Left lung (tissue), 10 donors: ENCODE data around the gene CHRM4. TPM values are rescaled to one million over a fixed set of nuclear protein-coding genes. Genes with fewer than 3 reads are reported as not detected.
A peak's percentile ranks its signal among the peaks of the same experiment; 100 is the strongest.

Experiments used
- ATAC-seq: fragments of 200-7000 bp; cut with Tn5 transposase; one replicate; pipeline ENCODE4 v1.9.1; 2020; ENCODE audit warnings: moderate library complexity
- DNase-seq, 4 donors: peaks; one replicate each; pipeline ENCODE4 v3.0.0-alpha.2; 2013 to 2020
- H3K27ac ChIP-seq, 2 donors: fragments of 200-600 bp; sonication (generic) in 1 of 2; one replicate each; pipeline versions ENCODE4 v1.5.0 to v1.8.0; 2020 to 2021
- H3K27me3 ChIP-seq, 2 donors: fragments of 200-600 bp; sonication (generic) in 1 of 2; one replicate each; pipeline versions ENCODE4 v1.5.0 to v1.8.0; 2020 to 2021
- H3K36me3 ChIP-seq, 2 donors: fragments of 200-600 bp; sonication (generic) in 1 of 2; one replicate each; pipeline versions ENCODE4 v1.5.0 to v1.8.0; 2020 to 2021
- H3K4me1 ChIP-seq, 2 donors: fragments of 200-600 bp; one replicate each; pipeline ENCODE4 v1.8.0; 2021
- H3K4me3 ChIP-seq, 2 donors: fragments of 200-600 bp; sonication (generic) in 1 of 2; one replicate each; pipeline versions ENCODE4 v1.5.0 to v1.8.0; 2020 to 2021; ENCODE audit warnings: mild to moderate bottlenecking in 1 of 2
- H3K9me3 ChIP-seq, 2 donors: fragments of 200-600 bp; sonication (generic) in 1 of 2; one replicate each; pipeline versions ENCODE4 v1.5.0 to v1.8.0; 2020 to 2021
- CTCF ChIP-seq, 2 donors: fragments of 200-600 bp; sonication (generic) in 1 of 2; IDR thresholded peaks; one replicate each; pipeline versions ENCODE4 v1.5.0 to v1.8.0; 2021; ENCODE audit warnings: antibody characterized with exemption in 2 of 2
- intact Hi-C, 2 donors: fragments of 100-400 bp; cut with DNase I; formaldehyde crosslinking; loops; one replicate each; pipeline versions ENCODE4 v1.11.2 to v1.14.2; 2022
- polyA plus RNA-seq, 6 donors: library from polyadenylated mRNA; unstranded; fragments of 120-200 nt; gene quantifications; one replicate each; pipeline ENCODE4 v1.2.1, GENCODE V29; 2013; ENCODE audit not compliant: insufficient read length in 6 of 6
- total RNA-seq, 2 donors: library from RNA; stranded (reverse); fragmentation: NEBNext Ultra II Directional; extraction: Animal tissue kit (Norgen Biotek cat#: 25700); gene quantifications; one replicate each; pipeline ENCODE4 v1.2.1, GENCODE V29; 2021
- donor health status: DM: no; HTN: yes; CAD: no.
- donor health status: DM: no; HTN: no; CAD: no.

Gene CHRM4
- total and polyA plus RNA-seq, 8 donors = 0.10 to 0.21 (median 0.14) TPM; not detected in 3

GRCh38 chr11:46404476-46405017 is 13.0 kb upstream of the CHRM4 start:
- ATAC-seq (no peak), DNase-seq (no peak)
- H3K36me3 ChIP-seq = peaks cover 0 to 83% of the 10 kb centered on the region in 2 donors
- no peak overlapping the region for H3K27ac ChIP-seq
- intact Hi-C loops = no loop called here
- H3K27me3 ChIP-seq = no peaks in the 10 kb centered on the region
- no peaks in the 10 kb centered on the region for H3K9me3 ChIP-seq
- no peaks in the 10 kb centered on the region for H3K4me1 ChIP-seq
- no peak for TF ChIP-seq CTCF (IDR thresholded peaks at IDR 0.05)
- H3K4me3 ChIP-seq = no peak overlapping the region

- H3K36me3 ChIP-seq = peaks cover 0 to 75% of the 10 kb centered on the region in 2 donors
- no peaks in the 10 kb centered on the region for H3K4me1 ChIP-seq
- no peak overlapping the region for H3K4me3 ChIP-seq
- DNase-seq (no peak), ATAC-seq (no peak)
- H3K9me3 ChIP-seq = no peaks in the 10 kb centered on the region
- no peak overlapping the region for H3K27ac ChIP-seq
- intact Hi-C loops = no loop called here
- no peaks in the 10 kb centered on the region for H3K27me3 ChIP-seq
- TF ChIP-seq CTCF (IDR thresholded peaks at IDR 0.05) = no peak
Observed at GRCh38 chr11:46402957-46403902, 11.7 kb upstream of the CHRM4 start.

DNA sequence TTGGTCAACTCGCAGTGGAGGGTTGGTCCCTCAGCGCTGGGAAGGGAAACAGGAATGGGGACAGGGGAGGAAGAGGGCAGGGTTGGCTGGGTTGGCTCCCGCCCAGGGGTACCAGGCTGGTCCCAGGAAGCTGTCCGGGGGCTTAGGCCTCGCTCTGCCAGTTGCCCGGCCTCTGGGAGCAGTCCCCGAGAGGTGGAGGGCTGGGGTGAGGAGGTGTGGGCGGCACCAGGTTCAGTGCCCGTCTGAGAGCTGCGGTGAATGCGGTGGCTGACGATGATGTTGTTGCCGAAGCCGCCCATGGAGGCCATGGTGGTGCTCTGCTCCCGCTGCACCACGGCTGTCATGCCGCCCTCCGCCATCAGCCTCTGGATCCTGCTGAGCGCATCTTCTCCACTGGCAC is 6.0 kb upstream of the CHRM4 start:
- Histone ChIP-seq H3K4me1 (peaks cover 3 to 7% of the 10 kb centered on the region in 2 donors), H3K36me3 (peaks cover 0 to 44% of the 10 kb centered on the region in 2 donors), H3K27me3 (peaks cover 0 to 16% of the 10 kb centered on the region in 2 donors), H3K9me3 (no peaks in the 10 kb centered on the region), H3K4me3 (no peak overlapping the region), H3K27ac (no peak overlapping the region)
- no peak for ATAC-seq
- intact Hi-C loops = no loop called here
- TF ChIP-seq CTCF (IDR thresholded peaks at IDR 0.05) = no peak
- DNase-seq = no peak

DNA sequence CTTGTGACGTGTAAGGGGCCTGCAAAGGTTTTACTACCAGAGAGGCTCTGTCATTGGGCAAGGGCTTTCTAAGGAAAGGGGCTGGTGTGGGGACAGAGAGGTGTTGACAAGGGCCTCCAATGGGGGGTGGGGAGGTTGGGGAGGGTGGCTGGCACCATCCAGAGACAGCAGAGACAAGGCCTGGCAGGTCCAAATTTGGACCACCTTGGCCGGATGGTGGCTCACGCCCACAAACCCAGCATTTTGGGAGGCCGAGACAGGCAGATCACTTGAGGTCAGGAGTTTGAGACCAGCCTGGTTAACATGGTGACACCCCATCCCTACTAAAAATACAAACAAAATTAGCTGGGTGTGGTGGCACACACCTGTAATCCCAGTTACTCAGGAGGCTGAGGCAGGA is 2.2 kb upstream of the CHRM4 start:
- peak in 1 of 4 donors; percentile 28 for DNase-seq

More for the DNA sequence above, 2.2 kb upstream of the CHRM4 start:
- Histone ChIP-seq H3K4me1 (peaks cover 20 to 45% of the 10 kb centered on the region in 2 donors), H3K9me3 (no peaks in the 10 kb centered on the region), H3K27ac (no peak overlapping the region), H3K36me3 (peaks cover 0 to 29% of the 10 kb centered on the region in 2 donors), H3K27me3 (peaks cover 33 to 53% of the 10 kb centered on the region in 2 donors), H3K4me3 (no peak overlapping the region)
- TF ChIP-seq CTCF (IDR thresholded peaks at IDR 0.05) = no peak
- no peak for ATAC-seq
- intact Hi-C loops = no loop called here
